Common myeloid progenitor, CD34-positive (primary cell): ENCODE measurements around the gene ZNF283.
"Not testable (repeated sequence)": the region's sequence is repeated elsewhere in the genome, so short reads cannot be mapped to it uniquely, and the experiment has no call there.

Experiments used
- CTCF ChIA-PET: fragments of 350-600 bp; sonication (Branson Sonifier 250); formaldehyde crosslinking; loops from one replicate; lab custom pipeline; 2021; ENCODE audit warnings: antibody characterized with exemption; lab: Charles Lee
- POLR2A ChIA-PET: fragments of 350-600 bp; sonication (Branson Sonifier 250); formaldehyde crosslinking; loops from one replicate; lab custom pipeline; 2021; ENCODE audit warnings: antibody characterized with exemption; lab: Charles Lee
- DNase-seq, 3 donors: peaks; one replicate each; pipeline versions ENCODE4 v3.0.0 to v3.0.0-alpha.2; 2013
- H3K27ac ChIP-seq, 2 experiments: 1 replicate in 1 of 2; 2 replicates in 1 of 2; pipeline ENCODE4 v1.7.0; 2013; ENCODE audit warnings: inconsistent platforms in 2 of 2, low read length in 2 of 2, mild to moderate bottlenecking in 2 of 2, low read depth in 1 of 2, moderate library complexity in 1 of 2; ENCODE audit not compliant: severe bottlenecking in 2 of 2, insufficient read depth in 1 of 2, poor library complexity in 1 of 2
- H3K27me3 ChIP-seq, 5 experiments: replicated peaks in 2 of 5; 1 replicate in 3 of 5; 2 replicates in 2 of 5; pipeline versions ENCODE4 v1.6.1 to v1.7.0; 2013; ENCODE audit warnings: low read length in 4 of 5, mild to moderate bottlenecking in 2 of 5, moderate library complexity in 2 of 5, inconsistent platforms in 1 of 5; ENCODE audit not compliant: insufficient read depth in 5 of 5, control insufficient read depth in 4 of 5
- H3K36me3 ChIP-seq, 4 experiments: 1 replicate in 2 of 4; 2 replicates in 2 of 4; pipeline versions ENCODE4 v1.6.1 to v1.7.0; 2013; ENCODE audit warnings: low read length in 3 of 4, control low read depth in 1 of 4, mild to moderate bottlenecking in 1 of 4; ENCODE audit not compliant: control insufficient read depth in 4 of 4, insufficient read depth in 4 of 4
- H3K4me1 ChIP-seq, 4 experiments: 1 replicate in 3 of 4; 2 replicates in 1 of 4; pipeline versions ENCODE4 v1.6.1 to v1.7.1; 2013; ENCODE audit warnings: low read length in 3 of 4, mild to moderate bottlenecking in 3 of 4, control low read depth in 1 of 4, inconsistent platforms in 1 of 4, moderate library complexity in 1 of 4; ENCODE audit not compliant: control insufficient read depth in 4 of 4, insufficient read depth in 4 of 4; ENCODE audit errors: control extremely low read depth in 1 of 4
- H3K4me3 ChIP-seq, 7 experiments: 1 replicate in 4 of 7; 2 replicates in 3 of 7; pipeline versions ENCODE4 v1.5.1 to v1.7.0; 2013; ENCODE audit warnings: mild to moderate bottlenecking in 7 of 7, low read length in 6 of 7, moderate library complexity in 6 of 7, inconsistent platforms in 2 of 7, low read depth in 2 of 7, control low read depth in 1 of 7; ENCODE audit not compliant: insufficient read depth in 4 of 7, control insufficient read depth in 1 of 7; ENCODE audit errors: extremely low read depth in 1 of 7
- H3K9me3 ChIP-seq, 5 experiments: 1 replicate in 4 of 5; 2 replicates in 1 of 5; pipeline versions ENCODE4 v1.6.1 to v1.7.1; 2013; ENCODE audit warnings: low read length in 4 of 5, mild to moderate bottlenecking in 2 of 5, inconsistent platforms in 1 of 5, low read depth in 1 of 5, moderate library complexity in 1 of 5; ENCODE audit not compliant: control insufficient read depth in 4 of 5, insufficient read depth in 2 of 5; ENCODE audit errors: control extremely low read depth in 1 of 5
- WGBS: methylation state at CpG from one replicate; pipeline ENCODE4 v1.1.5; 2013; ENCODE audit not compliant: insufficient coverage; 5-methylcytosine and 5-hydroxymethylcytosine counted together

Gene ZNF283

DNA sequence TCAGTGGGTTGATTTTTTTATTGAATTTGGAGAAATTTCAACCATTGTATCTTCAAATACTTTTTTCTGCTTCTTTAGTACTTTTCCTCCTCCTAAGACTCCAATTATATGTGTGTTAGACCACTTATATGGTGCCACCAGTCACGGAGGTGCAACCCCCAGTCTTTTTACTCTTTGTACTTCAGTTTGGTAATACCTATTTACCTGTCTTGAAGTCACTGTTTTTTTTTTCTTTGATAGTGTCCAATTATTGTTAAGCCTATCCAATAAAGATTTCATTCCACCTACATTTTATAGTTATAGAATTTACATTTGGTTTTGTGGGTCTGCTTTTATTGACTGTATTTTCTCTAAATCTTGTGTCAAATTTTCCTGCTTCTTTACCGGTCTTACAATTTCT is 14.9 kb downstream of the ZNF283 start:
- no peaks in the 10 kb centered on the region for H3K27me3 ChIP-seq
- no peaks in the 10 kb centered on the region for H3K4me1 ChIP-seq
- WGBS = no CpG with 5 or more reads among the region's 2 CpGs
- POLR2A ChIA-PET = no interaction called here
- CTCF ChIA-PET = no interaction called here
- peak overlapping the region in 1 of 7 experiments; percentile 4 for H3K4me3 ChIP-seq
- no peak overlapping the region for H3K27ac ChIP-seq
- peaks cover 22 to 84% (median 51%) of the 10 kb centered on the region in 5 experiments for H3K9me3 ChIP-seq
- H3K36me3 ChIP-seq = peaks cover 33 to 81% (median 46%) of the 10 kb centered on the region in 4 experiments
- peak in 2 of 3 donors; percentile 51 to 61 for DNase-seq

GRCh38 chr19:43847246-43847645 is 20.1 kb downstream of the ZNF283 start:
- no peaks in the 10 kb centered on the region for H3K27me3 ChIP-seq
- no peak overlapping the region for H3K27ac ChIP-seq
- H3K4me3 ChIP-seq = no peak overlapping the region
- POLR2A ChIA-PET = no interaction called here
- no peaks in the 10 kb centered on the region for H3K4me1 ChIP-seq
- no CpG with 5 or more reads among the region's 1 CpG for WGBS
- CTCF ChIA-PET = no interaction called here
- peaks cover 24 to 81% (median 34%) of the 10 kb centered on the region in 5 experiments for H3K9me3 ChIP-seq
- no peak for DNase-seq
- peaks cover 19 to 66% (median 35%) of the 10 kb centered on the region in 4 experiments for H3K36me3 ChIP-seq

DNA sequence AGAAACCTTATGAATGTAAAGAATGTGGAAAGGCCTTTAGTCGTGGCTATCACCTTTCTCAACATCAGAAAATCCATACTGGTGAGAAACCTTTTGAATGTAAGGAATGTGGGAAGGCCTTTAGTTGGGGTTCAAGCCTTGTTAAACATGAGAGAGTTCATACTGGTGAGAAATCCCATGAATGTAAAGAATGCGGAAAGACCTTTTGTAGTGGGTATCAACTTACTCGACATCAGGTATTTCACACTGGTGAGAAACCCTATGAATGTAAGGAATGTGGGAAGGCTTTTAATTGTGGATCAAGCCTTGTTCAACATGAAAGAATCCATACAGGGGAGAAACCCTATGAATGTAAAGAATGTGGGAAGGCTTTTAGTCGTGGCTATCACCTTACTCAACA is 20.8 kb downstream of the ZNF283 start:
- Histone ChIP-seq H3K27ac (no peak overlapping the region), H3K4me1 (no peaks in the 10 kb centered on the region), H3K9me3 (peaks cover 25 to 81% (median 35%) of the 10 kb centered on the region in 5 experiments), H3K27me3 (no peaks in the 10 kb centered on the region), H3K4me3 (no peak overlapping the region), H3K36me3 (peaks cover 14 to 60% (median 30%) of the 10 kb centered on the region in 4 experiments)
- POLR2A ChIA-PET = no interaction called here
- 100% methylated on average over 2 of the region's 4 CpGs for WGBS
- DNase-seq = no peak
- CTCF ChIA-PET = no interaction called here

GRCh38 chr19:43848821-43849220 is 21.7 kb downstream of the ZNF283 start:
- H3K9me3 ChIP-seq = peaks cover 25 to 73% (median 37%) of the 10 kb centered on the region in 5 experiments
- H3K27ac ChIP-seq = no peak overlapping the region
- POLR2A ChIA-PET = no interaction called here
- H3K27me3 ChIP-seq = no peaks in the 10 kb centered on the region
- no peak overlapping the region for H3K4me3 ChIP-seq
- no peak for DNase-seq
- peaks cover 13 to 51% (median 27%) of the 10 kb centered on the region in 4 experiments for H3K36me3 ChIP-seq
- CTCF ChIA-PET = no interaction called here
- no peaks in the 10 kb centered on the region for H3K4me1 ChIP-seq

DNA sequence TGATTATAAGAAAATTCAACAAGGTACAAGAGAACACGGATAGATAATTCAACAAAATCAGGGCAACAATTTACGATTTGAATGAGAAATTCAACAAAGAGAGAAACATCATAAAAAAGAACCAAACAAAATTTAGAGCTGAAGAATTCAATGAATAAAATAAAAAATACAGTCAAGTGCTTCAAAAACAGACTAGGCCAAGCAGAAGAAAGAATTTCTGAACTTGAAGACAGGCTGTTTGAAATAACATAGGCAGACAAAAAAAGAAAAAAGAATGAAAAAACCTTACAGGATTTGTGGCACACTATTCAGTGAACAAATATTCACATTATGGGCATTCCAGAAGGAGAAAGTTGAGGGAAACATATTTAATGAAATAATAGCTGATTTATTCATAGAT is 31.1 kb downstream of the ZNF283 start:
- Histone ChIP-seq H3K4me3 (no peak overlapping the region), H3K27ac (no peak overlapping the region), H3K27me3 (no peaks in the 10 kb centered on the region), H3K9me3 (peaks cover 13 to 76% (median 14%) of the 10 kb centered on the region in 5 experiments), H3K36me3 (no peaks in the 10 kb centered on the region), H3K4me1 (no peaks in the 10 kb centered on the region)
- ChIA-PET POLR2A (no interaction called here), CTCF (no interaction called here)
- no CpG with 5 or more reads among the region's 2 CpGs for WGBS
- no peak for DNase-seq

DNA sequence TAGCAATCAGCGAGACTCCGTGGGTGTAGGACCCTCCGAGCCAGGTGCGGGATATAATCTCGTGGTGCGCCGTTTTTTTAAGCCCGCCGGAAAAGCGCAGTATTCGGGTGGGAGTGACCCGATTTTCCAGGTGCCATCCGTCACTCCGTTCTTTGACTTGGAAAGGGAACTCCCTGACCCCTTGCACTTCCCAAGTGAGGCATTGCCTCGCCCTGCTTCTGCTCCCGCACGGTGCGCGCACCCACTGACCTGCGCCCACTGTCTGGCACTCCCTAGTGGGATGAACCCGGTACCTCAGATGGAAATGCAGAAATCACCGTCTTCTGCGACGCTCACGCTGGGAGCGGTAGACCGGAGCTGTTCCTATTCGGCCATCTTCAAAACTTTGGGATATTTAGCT is 39.8 kb downstream of the ZNF283 start:
- CTCF ChIA-PET = not testable (repeated sequence)

GRCh38 chr19:43872547-43873336 is 45.6 kb downstream of the ZNF283 start:
- Histone ChIP-seq H3K4me1 (no peaks in the 10 kb centered on the region), H3K27me3 (no peaks in the 10 kb centered on the region), H3K4me3 (no peak overlapping the region), H3K27ac (no peak overlapping the region), H3K9me3 (peaks cover 18 to 73% (median 20%) of the 10 kb centered on the region in 5 experiments), H3K36me3 (peaks cover 0 to 9% (median under 1%) of the 10 kb centered on the region in 4 experiments)
- DNase-seq = no peak
- WGBS = no CpG with 5 or more reads among the region's 5 CpGs
- ChIA-PET CTCF (no interaction called here), POLR2A (no interaction called here)

More for the DNA sequence above, 39.8 kb downstream of the ZNF283 start:
- H3K4me1 ChIP-seq, POLR2A ChIA-PET, H3K27ac ChIP-seq, H3K36me3 ChIP-seq, H3K27me3 ChIP-seq, DNase-seq, H3K4me3 ChIP-seq: not testable (repeated sequence)
- peaks cover 10 to 50% (median 15%) of the 10 kb centered on the region in 5 experiments for H3K9me3 ChIP-seq
- 96% methylated on average over 19 of the region's 28 CpGs for WGBS
